DOHH2 (cell line): Measurements from ENCODE around the gene POLG.

ENCODE experiments used
- CTCF ChIP-seq: fragments of 200-600 bp; sonication (generic); IDR thresholded peaks from one replicate; pipeline ENCODE4 v1.5.1; 2014; ENCODE audit warnings: antibody characterized with exemption, mild to moderate bottlenecking, low read depth, low read length; ENCODE audit not compliant: poor library complexity, severe bottlenecking
- EZH2phosphoT487 ChIP-seq: fragments of 200-600 bp; sonication (generic); IDR thresholded peaks from 2 replicates; pipeline ENCODE4 v1.6.1; 2017; ENCODE audit warnings: borderline replicate concordance, mild to moderate bottlenecking, antibody characterized with exemption, low read length, moderate library complexity, mixed read lengths

- no peak for TF ChIP-seq CTCF
- no peak for TF ChIP-seq EZH2phosphoT487
Measured at GRCh38 chr15:89366656-89367393, 32.2 kb upstream of the POLG start.
